ENCODE data around the gene VGLL4. TPM values are rescaled to one million over a fixed set of nuclear protein-coding genes. Genes with fewer than 3 reads are reported as not detected.

VGLL4 gene
- total RNA-seq, 1 experiment from 2014 or later, result 43.0 TPM

DNA sequence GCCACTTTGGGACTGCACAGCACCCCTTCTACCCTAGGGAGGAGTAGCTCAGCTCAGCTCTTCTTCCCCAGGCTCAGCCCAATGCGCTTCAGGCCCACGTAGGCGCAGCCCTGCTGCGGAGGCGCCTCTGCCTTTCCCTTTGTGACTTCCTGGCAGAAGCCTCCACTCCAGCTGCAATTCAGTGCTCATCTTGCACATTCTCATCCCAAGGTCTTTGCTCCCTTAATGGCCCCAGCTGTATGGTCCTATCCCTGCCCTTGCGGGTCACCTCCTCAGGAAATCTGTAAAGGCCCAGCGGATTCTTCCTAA, 109.0 kb downstream of the VGLL4 start (continued):
- TF ChIP-seq ERG (CRISPR knock-in tag; IDR thresholded peaks at IDR 0.05) (no peak), NR2C2 (CRISPR knock-in tag; IDR thresholded peaks at IDR 0.05) (no peak), ATF2 (CRISPR knock-in tag; IDR thresholded peaks at IDR 0.05; ENCODE audit: borderline replicate concordance, low read depth) (no peak), ZNF671 (CRISPR knock-in tag; IDR thresholded peaks at IDR 0.05) (no peak), SMAD4 (CRISPR knock-in tag; IDR thresholded peaks at IDR 0.05) (no peak), SMAD3 (CRISPR knock-in tag; IDR thresholded peaks at IDR 0.05; ENCODE audit: borderline replicate concordance) (no peak)
- TF ChIP-seq, protein P1, sequence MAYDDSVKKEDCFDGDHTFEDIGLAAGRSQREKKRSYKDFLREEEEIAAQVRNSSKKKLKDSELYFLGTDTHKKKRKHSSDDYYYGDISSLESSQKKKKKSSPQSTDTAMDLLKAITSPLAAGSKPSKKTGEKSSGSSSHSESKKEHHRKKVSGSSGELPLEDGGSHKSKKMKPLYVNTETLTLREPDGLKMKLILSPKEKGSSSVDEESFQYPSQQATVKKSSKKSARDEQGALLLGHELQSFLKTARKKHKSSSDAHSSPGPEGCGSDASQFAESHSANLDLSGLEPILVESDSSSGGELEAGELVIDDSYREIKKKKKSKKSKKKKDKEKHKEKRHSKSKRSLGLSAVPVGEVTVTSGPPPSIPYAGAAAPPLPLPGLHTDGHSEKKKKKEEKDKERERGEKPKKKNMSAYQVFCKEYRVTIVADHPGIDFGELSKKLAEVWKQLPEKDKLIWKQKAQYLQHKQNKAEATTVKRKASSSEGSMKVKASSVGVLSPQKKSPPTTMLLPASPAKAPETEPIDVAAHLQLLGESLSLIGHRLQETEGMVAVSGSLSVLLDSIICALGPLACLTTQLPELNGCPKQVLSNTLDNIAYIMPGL (CRISPR knock-in tag; IDR thresholded peaks at IDR 0.05), result no peak

- TF ChIP-seq, protein P2, sequence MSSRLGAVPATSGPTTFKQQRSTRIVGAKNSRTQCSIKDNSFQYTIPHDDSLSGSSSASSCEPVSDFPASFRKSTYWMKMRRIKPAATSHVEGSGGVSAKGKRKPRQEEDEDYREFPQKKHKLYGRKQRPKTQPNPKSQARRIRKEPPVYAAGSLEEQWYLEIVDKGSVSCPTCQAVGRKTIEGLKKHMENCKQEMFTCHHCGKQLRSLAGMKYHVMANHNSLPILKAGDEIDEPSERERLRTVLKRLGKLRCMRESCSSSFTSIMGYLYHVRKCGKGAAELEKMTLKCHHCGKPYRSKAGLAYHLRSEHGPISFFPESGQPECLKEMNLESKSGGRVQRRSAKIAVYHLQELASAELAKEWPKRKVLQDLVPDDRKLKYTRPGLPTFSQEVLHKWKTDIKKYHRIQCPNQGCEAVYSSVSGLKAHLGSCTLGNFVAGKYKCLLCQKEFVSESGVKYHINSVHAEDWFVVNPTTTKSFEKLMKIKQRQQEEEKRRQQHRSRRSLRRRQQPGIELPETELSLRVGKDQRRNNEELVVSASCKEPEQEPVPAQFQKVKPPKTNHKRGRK (CRISPR knock-in tag; IDR thresholded peaks at IDR 0.05; ENCODE audit: borderline replicate concordance), result no peak
- CTCF ChIA-PET, result interaction anchor here (0.6 to 1.1 kb wide), 4 partner anchors 11 to 168 kb away, joined by 3 to 4 read pairs (median 3); no protein-coding TSS in a partner anchor
- DNase-seq (ENCODE audit: low spot score) (no peak), ATAC-seq (no peak)
- no peak overlapping the region for H3K4me3 Mint-ChIP-seq
- H3K4me1 Mint-ChIP-seq, result no peaks in the 10 kb centered on the region
- no peak overlapping the region for H3K27ac Mint-ChIP-seq
- no peaks in the 10 kb centered on the region for H3K9me3 Mint-ChIP-seq
- no peaks in the 10 kb centered on the region for H3K27me3 Mint-ChIP-seq (ENCODE audit: low read depth)
- no peaks in the 10 kb centered on the region for H3K36me3 Mint-ChIP-seq
- POLR2A ChIA-PET, result interaction anchor here (0.6 kb wide), 2 partner anchors 15 to 350 kb away, joined by 3 to 7 read pairs; no protein-coding TSS in a partner anchor
These were observed 109.5 kb downstream of the VGLL4 start for GRCh38 chr3:11534011-11534792.

- TF ChIP-seq AR (CRISPR knock-in tag; IDR thresholded peaks at IDR 0.05), result no peak
- no peak for TF ChIP-seq FOXJ3 (CRISPR knock-in tag; IDR thresholded peaks at IDR 0.05; ENCODE audit: borderline replicate concordance)
- TF ChIP-seq, protein P3, sequence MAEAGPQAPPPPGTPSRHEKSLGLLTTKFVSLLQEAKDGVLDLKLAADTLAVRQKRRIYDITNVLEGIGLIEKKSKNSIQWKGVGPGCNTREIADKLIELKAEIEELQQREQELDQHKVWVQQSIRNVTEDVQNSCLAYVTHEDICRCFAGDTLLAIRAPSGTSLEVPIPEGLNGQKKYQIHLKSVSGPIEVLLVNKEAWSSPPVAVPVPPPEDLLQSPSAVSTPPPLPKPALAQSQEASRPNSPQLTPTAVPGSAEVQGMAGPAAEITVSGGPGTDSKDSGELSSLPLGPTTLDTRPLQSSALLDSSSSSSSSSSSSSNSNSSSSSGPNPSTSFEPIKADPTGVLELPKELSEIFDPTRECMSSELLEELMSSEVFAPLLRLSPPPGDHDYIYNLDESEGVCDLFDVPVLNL (CRISPR knock-in tag; IDR thresholded peaks at IDR 0.05; ENCODE audit: borderline replicate concordance, low read depth), result no peak
- TF ChIP-seq JAZF1 (CRISPR knock-in tag; IDR thresholded peaks at IDR 0.05), result no peak
- TF ChIP-seq TCF7 (CRISPR knock-in tag; IDR thresholded peaks at IDR 0.05; ENCODE audit: low read depth), result no peak
- no peak for TF ChIP-seq ZNF263 (CRISPR knock-in tag; IDR thresholded peaks at IDR 0.05; ENCODE audit: low read depth)
- no peak for TF ChIP-seq NR3C1 (CRISPR knock-in tag; conservative IDR thresholded peaks at IDR 0.05; ENCODE audit: low read depth)
- TF ChIP-seq, protein P4, sequence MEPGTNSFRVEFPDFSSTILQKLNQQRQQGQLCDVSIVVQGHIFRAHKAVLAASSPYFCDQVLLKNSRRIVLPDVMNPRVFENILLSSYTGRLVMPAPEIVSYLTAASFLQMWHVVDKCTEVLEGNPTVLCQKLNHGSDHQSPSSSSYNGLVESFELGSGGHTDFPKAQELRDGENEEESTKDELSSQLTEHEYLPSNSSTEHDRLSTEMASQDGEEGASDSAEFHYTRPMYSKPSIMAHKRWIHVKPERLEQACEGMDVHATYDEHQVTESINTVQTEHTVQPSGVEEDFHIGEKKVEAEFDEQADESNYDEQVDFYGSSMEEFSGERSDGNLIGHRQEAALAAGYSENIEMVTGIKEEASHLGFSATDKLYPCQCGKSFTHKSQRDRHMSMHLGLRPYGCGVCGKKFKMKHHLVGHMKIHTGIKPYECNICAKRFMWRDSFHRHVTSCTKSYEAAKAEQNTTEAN (CRISPR knock-in tag; IDR thresholded peaks at IDR 0.05), result no peak
- TF ChIP-seq SMAD3 (CRISPR knock-in tag; IDR thresholded peaks at IDR 0.05; ENCODE audit: borderline replicate concordance), result no peak
- no peak for TF ChIP-seq OVOL2 (CRISPR knock-in tag; IDR thresholded peaks at IDR 0.05; ENCODE audit: borderline replicate concordance)
- no peak for TF ChIP-seq SMAD4 (CRISPR knock-in tag; IDR thresholded peaks at IDR 0.05)
- TF ChIP-seq FOXP1 (CRISPR knock-in tag; IDR thresholded peaks at IDR 0.05; ENCODE audit: borderline replicate concordance), result no peak
- TF ChIP-seq MYBL2 (CRISPR knock-in tag; IDR thresholded peaks at IDR 0.05), result no peak
- TF ChIP-seq ZNF416 (CRISPR knock-in tag; IDR thresholded peaks at IDR 0.05), result no peak
- ATAC-seq (no peak), DNase-seq (ENCODE audit: low spot score) (no peak)
- POLR2A ChIA-PET, result interaction anchor here (0.7 kb wide), 1 partner anchor 32 kb away, joined by 5 read pairs; no protein-coding TSS in a partner anchor
- H3K4me3 Mint-ChIP-seq, result no peak overlapping the region
- CTCF ChIA-PET, result interaction anchor here (0.6 to 0.8 kb wide), 2 partner anchors 13 to 96 kb away, joined by 3 read pairs; no protein-coding TSS in a partner anchor
- H3K36me3 Mint-ChIP-seq, result no peaks in the 10 kb centered on the region
- H3K27ac Mint-ChIP-seq, result no peak overlapping the region
- no peaks in the 10 kb centered on the region for H3K9me3 Mint-ChIP-seq
- H3K27me3 Mint-ChIP-seq (ENCODE audit: low read depth), result no peaks in the 10 kb centered on the region
- H3K4me1 Mint-ChIP-seq, result no peaks in the 10 kb centered on the region
These were observed 110.8 kb downstream of the VGLL4 start for GRCh38 chr3:11532931-11533391.

Measured in WTC11 (cell line).